ENCODE data around the gene MBTPS1. TPM values are rescaled to one million over a fixed set of nuclear protein-coding genes. Genes with fewer than 3 reads are reported as not detected.

Gene MBTPS1
- 71.0 and 115 TPM in 2 replicates for total RNA-seq

GRCh38 chr16:84116720-84117493 lies at the start of gene MBTPS1:
Gene MBTPS1 (minus strand): TSS chr16:84116942. CDS start chr16:84101783, 15,159 bp downstream.
- peak; percentile 87 for DNase-seq (ENCODE audit: low read depth)

- no peak for DNase-seq (ENCODE audit: low read depth)
Observed at GRCh38 chr16:84165746-84166145, 49.0 kb upstream of the MBTPS1 start.

- peak; percentile 39 for DNase-seq (ENCODE audit: low read depth)
Observed at GRCh38 chr16:84161801-84162200, 45.1 kb upstream of the MBTPS1 start.

GRCh38 chr16:84161037-84161436 lies 44.3 kb upstream of the MBTPS1 start:
- no peak for DNase-seq (ENCODE audit: low read depth)

- DNase-seq (ENCODE audit: low read depth) = no peak
Observed at GRCh38 chr16:84159800-84160199, 43.1 kb upstream of the MBTPS1 start.

GRCh38 chr16:84159007-84159406 lies 42.3 kb upstream of the MBTPS1 start:
- no peak for DNase-seq (ENCODE audit: low read depth)

- DNase-seq (ENCODE audit: low read depth) = peak; percentile 86
Observed at GRCh38 chr16:84156342-84156784, 39.6 kb upstream of the MBTPS1 start.

- no peak for DNase-seq (ENCODE audit: low read depth)
Observed at GRCh38 chr16:84155771-84156170, 39.0 kb upstream of the MBTPS1 start.

GRCh38 chr16:84155226-84155625 lies 38.5 kb upstream of the MBTPS1 start:
- DNase-seq (ENCODE audit: low read depth) = no peak

- no peak for DNase-seq (ENCODE audit: low read depth)
Observed at GRCh38 chr16:84153660-84154214, 37.0 kb upstream of the MBTPS1 start.

- no peak for DNase-seq (ENCODE audit: low read depth)
Observed at GRCh38 chr16:84150926-84151325, 34.2 kb upstream of the MBTPS1 start.

- peak; percentile 46 for DNase-seq (ENCODE audit: low read depth)
Observed at GRCh38 chr16:84144859-84145639, 28.3 kb upstream of the MBTPS1 start, which contains the start of the genes DNAAF1 and HSDL1. Gene DNAAF1 (plus strand): TSS chr16:84145308. CDS start chr16:84145441, 133 bp downstream. Gene HSDL1 (minus strand): TSS chr16:84145177. CDS start chr16:84131321, 13,856 bp downstream.

GRCh38 chr16:84144209-84144858 lies 27.6 kb upstream of the MBTPS1 start:
- DNase-seq (ENCODE audit: low read depth) = no peak

GRCh38 chr16:84143784-84144199 lies 27.1 kb upstream of the MBTPS1 start:
- no peak for DNase-seq (ENCODE audit: low read depth)

GRCh38 chr16:84143081-84143480 lies 26.3 kb upstream of the MBTPS1 start:
- DNase-seq (ENCODE audit: low read depth) = no peak

GRCh38 chr16:84141143-84141670 lies 24.5 kb upstream of the MBTPS1 start:
- DNase-seq (ENCODE audit: low read depth) = no peak

- no peak for DNase-seq (ENCODE audit: low read depth)
Observed at GRCh38 chr16:84139628-84140258, 23.0 kb upstream of the MBTPS1 start.

GRCh38 chr16:84138824-84139627 lies 22.3 kb upstream of the MBTPS1 start:
- DNase-seq (ENCODE audit: low read depth) = peak; percentile 43

- DNase-seq (ENCODE audit: low read depth) = no peak
Observed at GRCh38 chr16:84138500-84138823, 21.7 kb upstream of the MBTPS1 start.

GRCh38 chr16:84137769-84138357 lies 21.1 kb upstream of the MBTPS1 start:
- DNase-seq (ENCODE audit: low read depth) = no peak
